HFFc6 (cell line): ENCODE results near the gene TFB1M. TPM values are rescaled to one million over a fixed set of nuclear protein-coding genes. Genes with fewer than 3 reads are reported as not detected.
"Not testable (repeated sequence)": the region's sequence is repeated elsewhere in the genome, so short reads cannot be mapped to it uniquely, and the experiment has no call there.

Source experiments
- DNase-seq: peaks from one replicate; pipeline ENCODE4 v3.0.0-alpha.2; 2018
- H3K27ac Mint-ChIP-seq: 2 replicates; pipeline ENCODE4 v1.8.0; 2020; ENCODE audit warnings: mild to moderate bottlenecking, mixed read lengths
- H3K27me3 Mint-ChIP-seq: 2 replicates; pipeline ENCODE4 v1.8.0; 2021; ENCODE audit warnings: mild to moderate bottlenecking, moderate library complexity, mixed read lengths; ENCODE audit not compliant: insufficient read depth
- H3K36me3 Mint-ChIP-seq: 2 replicates; pipeline ENCODE4 v1.8.0; 2021; ENCODE audit warnings: low read depth, mixed read lengths
- H3K4me1 Mint-ChIP-seq: 2 replicates; pipeline ENCODE4 v1.8.0; 2020; ENCODE audit warnings: low read depth, mixed read lengths
- H3K4me3 Mint-ChIP-seq: 2 replicates; pipeline ENCODE4 v1.8.0; 2020; ENCODE audit warnings: mild to moderate bottlenecking, moderate library complexity, mixed read lengths
- H3K9me3 Mint-ChIP-seq: 2 replicates; pipeline ENCODE4 v1.8.0; 2020; ENCODE audit warnings: mild to moderate bottlenecking, mixed read lengths
- CTCF ChIP-seq: fragments of 200-600 bp; sonication (generic); IDR thresholded peaks from 2 replicates; pipeline ENCODE4 v1.5.0; 2021; ENCODE audit warnings: antibody characterized with exemption, mild to moderate bottlenecking
- total RNA-seq, 6 experiments: library from RNA; stranded (reverse); fragmentation: NEBNext Ultra II Directional; extraction: Animal tissue kit (Norgen Biotek cat#: 25700); gene quantifications; 2 replicates in 1 of 6; 3 replicates in 5 of 6; pipeline ENCODE4 v1.2.3, GENCODE V29; 2021

Gene TFB1M
- total RNA-seq, 6 experiments from 2014 or later, result 16.7 to 23.0 (median 21.7) TPM

GRCh38 chr6:155234687-155235086, 79.6 kb downstream of the TFB1M start:
- peaks cover 22% of the 10 kb centered on the region for H3K9me3 Mint-ChIP-seq
- H3K4me1 Mint-ChIP-seq, result peaks cover 26% of the 10 kb centered on the region
- H3K27ac Mint-ChIP-seq, result peak overlapping the region; percentile 59; the same call in 1 of the 2 replicates
- no peak for DNase-seq
- TF ChIP-seq CTCF, result no peak
- no peak overlapping the region for H3K4me3 Mint-ChIP-seq
- H3K36me3 Mint-ChIP-seq, result peaks cover 26% of the 10 kb centered on the region
- H3K27me3 Mint-ChIP-seq, result peaks cover 1% of the 10 kb centered on the region

- Mint-ChIP-seq H3K27ac (no peak overlapping the region), H3K27me3 (peaks cover 1% of the 10 kb centered on the region), H3K4me3 (no peak overlapping the region), H3K4me1 (peaks cover 22% of the 10 kb centered on the region), H3K36me3 (peaks cover 21% of the 10 kb centered on the region), H3K9me3 (peaks cover 21% of the 10 kb centered on the region)
- no peak for TF ChIP-seq CTCF
- no peak for DNase-seq
These were observed 80.1 kb downstream of the TFB1M start for GRCh38 chr6:155234167-155234566.

GRCh38 chr6:155232848-155233247, 81.4 kb downstream of the TFB1M start:
- DNase-seq, result no peak
- no peak for TF ChIP-seq CTCF
- Mint-ChIP-seq H3K27me3 (peaks cover 1% of the 10 kb centered on the region), H3K4me1 (peaks cover 30% of the 10 kb centered on the region), H3K4me3 (no peak overlapping the region), H3K27ac (no peak overlapping the region), H3K36me3 (peaks cover 8% of the 10 kb centered on the region), H3K9me3 (peaks cover 8% of the 10 kb centered on the region)

GRCh38 chr6:155230975-155231374, 83.3 kb downstream of the TFB1M start:
- not testable (repeated sequence) for H3K27me3 Mint-ChIP-seq, H3K9me3 Mint-ChIP-seq, H3K4me3 Mint-ChIP-seq, DNase-seq, H3K27ac Mint-ChIP-seq
- H3K4me1 Mint-ChIP-seq, result peaks cover 34% of the 10 kb centered on the region
- peaks cover 18% of the 10 kb centered on the region for H3K36me3 Mint-ChIP-seq

- peaks cover 18% of the 10 kb centered on the region for H3K36me3 Mint-ChIP-seq
- peak; percentile 26 for DNase-seq
- H3K9me3 Mint-ChIP-seq, result no peaks in the 10 kb centered on the region
- no peaks in the 10 kb centered on the region; the same call in 1 of the 2 replicates for H3K27me3 Mint-ChIP-seq
- peak overlapping the region; percentile 72 for H3K27ac Mint-ChIP-seq
- peak overlapping the region; percentile 52 for H3K4me3 Mint-ChIP-seq
- TF ChIP-seq CTCF, result no peak
- peaks cover 32% of the 10 kb centered on the region for H3K4me1 Mint-ChIP-seq
These were observed 85.6 kb downstream of the TFB1M start for GRCh38 chr6:155228546-155229166.

- no peak for DNase-seq
- H3K4me1 Mint-ChIP-seq, result peaks cover 40% of the 10 kb centered on the region
- no peaks in the 10 kb centered on the region; the same call in 1 of the 2 replicates for H3K27me3 Mint-ChIP-seq
- no peaks in the 10 kb centered on the region for H3K9me3 Mint-ChIP-seq
- peaks cover 18% of the 10 kb centered on the region for H3K36me3 Mint-ChIP-seq
- H3K4me3 Mint-ChIP-seq, result no peak overlapping the region
- H3K27ac Mint-ChIP-seq, result no peak overlapping the region
- no peak for TF ChIP-seq CTCF
These were observed 87.2 kb downstream of the TFB1M start for GRCh38 chr6:155227046-155227445.
